Suprapubic skin (tissue), 4 donors: Measurements from ENCODE around the gene OCSTAMP. TPM values are rescaled to one million over a fixed set of nuclear protein-coding genes. Genes with fewer than 3 reads are reported as not detected.

ENCODE experiments used
- DNase-seq, 2 donors: peaks; one replicate each; pipeline ENCODE4 v3.0.0-alpha.2; 2019; ENCODE audit warnings: low spot score in 2 of 2
- H3K27ac ChIP-seq: fragments of 200-600 bp; sonication (generic); one replicate; pipeline ENCODE4 v1.5.1; 2019
- H3K27me3 ChIP-seq: fragments of 200-600 bp; sonication (generic); one replicate; pipeline ENCODE4 v1.5.1; 2019
- H3K36me3 ChIP-seq: fragments of 200-600 bp; sonication (generic); one replicate; pipeline ENCODE4 v1.5.1; 2019
- H3K4me1 ChIP-seq: fragments of 200-600 bp; sonication (generic); one replicate; pipeline ENCODE4 v1.5.1; 2019
- H3K4me3 ChIP-seq: fragments of 200-600 bp; sonication (generic); one replicate; pipeline ENCODE4 v1.5.1; 2019; ENCODE audit warnings: mild to moderate bottlenecking
- H3K9me3 ChIP-seq: fragments of 200-600 bp; sonication (generic); one replicate; pipeline ENCODE4 v1.5.1; 2019
- CTCF ChIP-seq, 2 donors: fragments of 200-600 bp in 1 of 2; fragments of 450-650 bp in 1 of 2; sonication (generic) in 1 of 2; IDR thresholded peaks; one replicate each; pipeline ENCODE4 v1.5.1; 2016 to 2019; ENCODE audit warnings: antibody characterized with exemption in 2 of 2, mild to moderate bottlenecking in 1 of 2, moderate library complexity in 1 of 2
- EP300 ChIP-seq: sonication (generic); formaldehyde crosslinking; IDR thresholded peaks from one replicate; pipeline ENCODE4 v1.6.1; 2017; ENCODE audit warnings: antibody characterized with exemption
- POLR2A ChIP-seq, 2 donors: fragments of 450-650 bp; IDR thresholded peaks; one replicate each; pipeline ENCODE4 v1.6.1; 2017; ENCODE audit warnings: antibody characterized with exemption in 2 of 2, mild to moderate bottlenecking in 2 of 2, moderate library complexity in 2 of 2
- POLR2AphosphoS5 ChIP-seq, 3 donors: sonication (generic); formaldehyde crosslinking; IDR thresholded peaks; one replicate each; pipeline ENCODE4 v1.6.1; 2017; ENCODE audit warnings: antibody characterized with exemption in 3 of 3
- WGBS: methylation state at CpG from one replicate; pipeline ENCODE4 v1.1.5; 2018; 5-methylcytosine and 5-hydroxymethylcytosine counted together
- total RNA-seq, 4 donors: library from RNA; depleted of rRNA; stranded (reverse); fragments of >200 nt; gene quantifications; one replicate each; pipeline ENCODE4 v1.1.0, GENCODE V29; 2016

OCSTAMP gene
- total RNA-seq, 4 donors from 2014 or later, result not detected

DNA sequence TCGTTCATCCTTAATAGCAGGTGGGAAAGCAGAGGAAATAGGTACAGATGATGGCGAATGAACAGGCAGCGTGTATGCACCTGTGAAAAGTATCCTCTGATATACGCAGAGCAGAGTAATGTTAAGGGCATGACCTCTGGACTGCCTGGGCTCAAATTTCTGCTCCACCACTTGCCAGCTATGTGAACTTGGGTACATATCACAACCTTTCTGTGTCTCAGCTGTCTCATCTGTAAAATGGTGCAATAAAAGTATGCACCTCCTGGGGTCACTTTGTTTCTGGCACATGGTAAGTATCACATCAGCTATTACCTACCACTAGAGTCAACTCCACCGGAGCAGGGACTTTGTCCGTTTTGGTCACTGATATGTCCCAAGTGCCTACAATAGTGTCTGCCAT is 2.5 kb downstream of the OCSTAMP start:
- H3K4me1 ChIP-seq, result no peaks in the 10 kb centered on the region
- H3K27ac ChIP-seq, result no peak overlapping the region
- H3K36me3 ChIP-seq, result no peaks in the 10 kb centered on the region
- H3K27me3 ChIP-seq, result peaks cover 14% of the 10 kb centered on the region
- no peak overlapping the region for H3K4me3 ChIP-seq
- no peaks in the 10 kb centered on the region for H3K9me3 ChIP-seq
- WGBS, result 84% methylated on average over 6 of the region's 6 CpGs
- TF ChIP-seq POLR2A (IDR thresholded peaks at IDR 0.05) (no peak), EP300 (no peak), POLR2AphosphoS5 (IDR thresholded peaks at IDR 0.05) (no peak), CTCF (IDR thresholded peaks at IDR 0.05) (no peak)
- DNase-seq, result no peak

- Histone ChIP-seq H3K27ac (no peak overlapping the region), H3K4me3 (no peak overlapping the region), H3K36me3 (no peaks in the 10 kb centered on the region), H3K27me3 (peaks cover 22% of the 10 kb centered on the region), H3K9me3 (no peaks in the 10 kb centered on the region), H3K4me1 (no peaks in the 10 kb centered on the region)
- 75% methylated on average over 6 of the region's 6 CpGs for WGBS
- TF ChIP-seq POLR2AphosphoS5 (IDR thresholded peaks at IDR 0.05) (no peak), POLR2A (IDR thresholded peaks at IDR 0.05) (no peak), CTCF (IDR thresholded peaks at IDR 0.05) (no peak), EP300 (no peak)
- no peak for DNase-seq
These were observed 3.5 kb downstream of the OCSTAMP start for GRCh38 chr20:46546936-46547335.

DNA sequence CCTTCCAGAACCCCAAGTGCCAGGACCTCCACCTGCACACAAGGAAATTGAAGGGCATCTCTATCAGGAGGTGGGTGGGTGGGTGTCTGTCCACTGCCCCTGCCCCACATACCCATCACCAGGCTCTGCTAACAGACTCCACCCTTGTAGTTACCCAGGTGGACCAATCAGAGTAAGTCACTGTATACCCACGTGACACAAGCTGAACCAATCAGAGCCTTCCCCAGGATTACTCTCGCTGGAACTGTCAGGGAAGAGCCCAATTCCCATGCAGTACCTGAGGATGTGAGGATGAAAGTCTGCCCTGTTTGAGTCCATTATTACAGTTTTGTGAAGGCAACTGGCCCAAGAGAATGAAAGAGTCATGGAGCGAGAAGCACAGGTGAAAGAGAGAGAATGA is 4.2 kb downstream of the OCSTAMP start:
- 79% methylated on average over 3 of the region's 3 CpGs for WGBS

GRCh38 chr20:46545827-46546138 is 4.7 kb downstream of the OCSTAMP start:
- H3K36me3 ChIP-seq, result no peaks in the 10 kb centered on the region
- no CpG with 5 or more reads among the region's 9 CpGs for WGBS
- no peak overlapping the region for H3K27ac ChIP-seq
- H3K4me3 ChIP-seq, result no peak overlapping the region
- H3K27me3 ChIP-seq, result peaks cover 31% of the 10 kb centered on the region
- H3K9me3 ChIP-seq, result no peaks in the 10 kb centered on the region
- H3K4me1 ChIP-seq, result no peaks in the 10 kb centered on the region
- TF ChIP-seq POLR2AphosphoS5 (IDR thresholded peaks at IDR 0.05) (no peak), CTCF (IDR thresholded peaks at IDR 0.05) (no peak), POLR2A (IDR thresholded peaks at IDR 0.05) (no peak)
- no peak for DNase-seq

More for the DNA sequence above, 4.2 kb downstream of the OCSTAMP start:
- no peaks in the 10 kb centered on the region for H3K36me3 ChIP-seq
- no peak for TF ChIP-seq EP300
- H3K9me3 ChIP-seq, result no peaks in the 10 kb centered on the region
- peaks cover 28% of the 10 kb centered on the region for H3K27me3 ChIP-seq
- no peak for DNase-seq
- no peaks in the 10 kb centered on the region for H3K4me1 ChIP-seq
- H3K4me3 ChIP-seq, result no peak overlapping the region
- no peak overlapping the region for H3K27ac ChIP-seq

- Histone ChIP-seq H3K27me3 (peaks cover 31% of the 10 kb centered on the region), H3K4me1 (no peaks in the 10 kb centered on the region), H3K36me3 (no peaks in the 10 kb centered on the region), H3K4me3 (no peak overlapping the region), H3K9me3 (no peaks in the 10 kb centered on the region), H3K27ac (no peak overlapping the region)
- WGBS, result 90% methylated on average over 6 of the region's 14 CpGs
- DNase-seq, result no peak
- TF ChIP-seq EP300, result no peak
- TF ChIP-seq CTCF (IDR thresholded peaks at IDR 0.05), result no peak
- TF ChIP-seq POLR2AphosphoS5 (IDR thresholded peaks at IDR 0.05), result no peak
- no peak for TF ChIP-seq POLR2A (IDR thresholded peaks at IDR 0.05)
These were observed 5.2 kb downstream of the OCSTAMP start for GRCh38 chr20:46545077-46545826.

GRCh38 chr20:46544576-46544975 is 5.9 kb downstream of the OCSTAMP start:
- no peak for DNase-seq
- 90% methylated on average over 3 of the region's 3 CpGs for WGBS
- H3K27me3 ChIP-seq, result peaks cover 32% of the 10 kb centered on the region

More at GRCh38 chr20:46544576-46544975, 5.9 kb downstream of the OCSTAMP start:
- Histone ChIP-seq H3K4me3 (no peak overlapping the region), H3K27ac (no peak overlapping the region), H3K36me3 (no peaks in the 10 kb centered on the region), H3K9me3 (no peaks in the 10 kb centered on the region), H3K4me1 (no peaks in the 10 kb centered on the region)
- TF ChIP-seq POLR2AphosphoS5 (IDR thresholded peaks at IDR 0.05) (no peak), CTCF (IDR thresholded peaks at IDR 0.05) (no peak), POLR2A (IDR thresholded peaks at IDR 0.05) (no peak), EP300 (no peak)
